Activated CD4-positive, alpha-beta T cell treated with anti-CD3 and anti-CD28 coated beads, Interleukin-2, amount 50 U/mL, for 1 hour (primary cell): ENCODE results near the gene ABCC4.

Experiments
- DNase-seq: peaks from one replicate; pipeline ENCODE4 v3.0.0-alpha.2; 2020

Gene ABCC4

DNA sequence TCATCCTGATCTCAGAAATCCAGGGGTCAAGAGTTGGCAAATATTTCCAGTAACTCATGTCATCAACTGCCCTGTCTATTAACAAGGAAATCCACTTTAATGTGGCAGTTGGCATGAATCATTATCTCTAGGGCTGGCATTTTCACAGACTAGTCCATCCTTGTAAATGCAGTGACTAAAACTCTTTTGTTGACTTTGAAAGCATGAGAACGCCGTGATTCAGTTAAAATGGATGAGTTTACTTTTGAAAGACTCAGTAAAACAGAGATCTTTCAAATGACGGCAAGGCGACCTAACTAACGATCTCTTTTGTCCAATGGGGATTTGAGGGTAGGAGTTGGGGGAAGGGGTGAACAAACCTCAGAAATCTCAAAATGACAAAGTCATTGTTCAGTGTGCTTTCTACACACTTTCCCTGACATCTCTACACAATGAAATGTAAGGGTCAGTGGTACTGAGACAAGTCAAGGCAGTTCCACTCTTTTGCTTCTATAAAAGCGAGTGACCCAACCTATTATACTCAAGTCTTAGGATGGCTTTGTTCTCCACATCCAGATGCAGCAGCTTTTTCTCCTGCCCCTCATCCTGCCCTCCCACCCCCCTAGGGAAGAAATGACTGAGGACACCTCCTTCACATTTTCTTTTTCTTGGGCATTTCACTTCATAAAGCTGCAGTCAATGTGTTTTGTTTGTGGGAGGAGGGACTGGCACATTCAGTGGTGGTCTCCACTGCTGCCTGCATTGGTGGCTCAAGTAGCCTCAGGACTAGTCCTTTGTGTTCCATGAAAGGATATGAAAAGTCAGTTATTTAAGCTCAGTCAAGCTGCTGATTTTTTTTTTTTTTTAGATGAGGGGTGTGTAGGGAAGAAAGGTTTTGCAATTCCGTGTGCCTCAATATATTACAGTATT is 200.5 kb downstream of the ABCC4 start:
- DNase-seq = no peak

GRCh38 chr13:95099541-95099940 is 201.7 kb downstream of the ABCC4 start:
- DNase-seq = no peak

- no peak for DNase-seq
Observed at GRCh38 chr13:95098916-95099315, 202.3 kb downstream of the ABCC4 start.

- DNase-seq = no peak
Observed at GRCh38 chr13:95091755-95092154, 209.5 kb downstream of the ABCC4 start.

- no peak for DNase-seq
Observed at GRCh38 chr13:95087746-95088305, 213.4 kb downstream of the ABCC4 start.

- DNase-seq = no peak
Observed at GRCh38 chr13:95086761-95087160, 214.5 kb downstream of the ABCC4 start.

GRCh38 chr13:95083758-95084157 is 217.5 kb downstream of the ABCC4 start:
- DNase-seq = no peak

DNA sequence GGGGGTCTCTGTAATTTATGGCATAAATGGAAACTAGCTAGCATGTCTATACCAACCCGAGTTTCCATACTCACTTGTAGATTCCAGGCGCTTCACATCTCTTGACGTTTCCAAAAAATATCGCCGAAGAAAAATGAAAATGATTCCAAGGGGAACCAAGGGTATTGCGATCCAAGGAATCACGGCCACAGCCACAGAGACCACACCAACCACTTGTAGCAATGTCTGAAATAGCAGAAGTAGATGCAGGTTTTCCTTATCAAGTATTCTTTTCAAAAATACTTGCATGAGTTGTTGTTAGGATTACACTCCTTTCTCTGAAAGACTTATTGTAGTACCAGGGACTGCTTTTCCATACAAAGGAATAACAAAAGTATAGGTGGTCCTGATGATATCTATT is 218.2 kb downstream of the ABCC4 start:
- DNase-seq = no peak

DNA sequence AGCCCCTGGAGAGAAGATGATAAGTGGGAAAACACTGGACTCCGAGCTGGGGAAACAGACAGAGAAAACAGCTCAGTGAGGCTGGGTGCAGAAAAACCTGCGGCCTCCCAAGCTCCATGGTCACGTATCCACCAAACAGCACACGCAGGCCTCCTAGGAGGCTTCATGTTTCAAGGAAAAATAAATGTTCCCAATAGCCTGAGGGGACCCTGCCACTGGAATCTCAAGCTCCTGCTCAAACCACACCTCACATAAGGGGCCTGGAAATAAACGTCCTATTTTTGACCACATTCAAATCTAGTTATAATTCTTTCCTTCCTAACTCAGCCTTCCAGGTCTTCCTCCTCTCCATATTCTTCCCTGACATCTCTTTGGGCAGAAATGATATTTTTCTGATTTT is 225.7 kb downstream of the ABCC4 start:
- DNase-seq = no peak

GRCh38 chr13:95074820-95075219 is 226.4 kb downstream of the ABCC4 start:
- DNase-seq = no peak

DNA sequence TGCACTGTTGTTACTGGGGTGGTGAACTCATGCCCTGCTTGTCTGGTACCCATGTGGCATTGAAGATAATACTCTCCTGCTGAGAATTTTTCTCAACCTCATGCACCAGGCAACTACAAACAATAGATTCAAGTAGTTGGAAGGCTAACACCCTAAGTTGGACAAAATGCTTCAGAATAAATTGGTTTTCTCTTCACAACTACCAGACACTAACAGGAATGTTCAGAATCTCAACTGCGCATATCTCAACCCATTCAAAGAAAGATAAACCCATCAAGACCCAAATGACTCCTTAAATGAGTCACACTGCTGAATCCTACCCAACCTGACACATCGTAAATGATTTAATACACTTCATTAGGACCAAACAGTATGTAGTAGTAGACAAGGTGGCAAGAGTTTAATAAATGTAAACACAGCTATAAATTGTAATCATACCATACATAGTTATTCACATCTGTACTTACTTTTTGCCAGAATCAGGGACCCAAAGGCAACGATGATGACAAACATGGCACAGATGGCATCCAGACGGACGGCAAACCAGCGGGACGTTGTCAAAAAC is 227.4 kb downstream of the ABCC4 start:
- DNase-seq = no peak

- DNase-seq = no peak
Observed at GRCh38 chr13:95067303-95067702, 233.9 kb downstream of the ABCC4 start.

DNA sequence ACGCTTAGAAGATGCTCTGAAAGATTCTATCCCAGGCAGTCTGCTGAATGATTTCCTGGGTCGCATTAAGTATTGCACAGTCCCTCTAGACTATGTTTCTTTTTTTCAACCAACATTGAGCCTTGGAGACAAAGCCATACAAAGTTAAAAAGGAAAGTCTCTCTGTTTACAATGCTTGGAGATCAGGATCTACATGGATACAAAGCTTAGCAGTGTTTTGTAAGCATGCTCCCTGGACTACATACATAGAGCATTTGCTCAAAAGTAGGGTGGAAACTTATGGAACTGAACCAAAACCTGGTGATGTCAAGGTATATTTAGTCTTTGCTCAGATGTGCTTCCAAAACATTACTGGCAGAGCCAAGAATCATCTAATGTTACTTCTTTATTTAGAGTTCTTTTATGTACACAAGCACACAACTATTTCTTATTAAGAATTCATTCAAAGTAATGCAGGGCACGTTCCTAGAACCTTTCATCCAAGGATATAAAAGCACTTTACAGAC is 241.2 kb downstream of the ABCC4 start:
- DNase-seq = no peak

DNA sequence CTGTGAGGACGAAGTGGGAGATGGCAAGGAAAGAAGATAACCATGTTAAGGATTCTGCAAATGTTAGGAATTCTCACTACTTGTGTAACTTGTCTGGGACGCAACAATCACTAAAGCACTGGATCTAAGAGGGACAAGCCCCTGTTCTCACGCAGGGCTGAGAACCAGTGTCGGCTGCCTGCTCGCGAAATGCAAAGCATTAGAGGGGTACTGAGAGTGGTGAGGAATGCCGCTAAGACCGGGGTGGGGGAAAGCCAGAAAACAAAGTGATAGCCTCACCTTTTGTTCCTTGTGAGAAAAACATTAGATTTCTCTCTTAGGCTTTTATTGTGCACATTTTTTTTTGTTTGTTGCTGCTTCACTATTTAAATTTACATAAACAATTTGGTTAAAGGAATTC is 241.9 kb downstream of the ABCC4 start:
- DNase-seq = no peak

GRCh38 chr13:95058680-95059079 is 242.6 kb downstream of the ABCC4 start:
- DNase-seq = no peak

- DNase-seq = no peak
Observed at GRCh38 chr13:95056266-95056665, 245.0 kb downstream of the ABCC4 start.

- no peak for DNase-seq
Observed at GRCh38 chr13:95050800-95051615, 250.2 kb downstream of the ABCC4 start.

GRCh38 chr13:95049772-95050171 is 251.5 kb downstream of the ABCC4 start:
- no peak for DNase-seq

DNA sequence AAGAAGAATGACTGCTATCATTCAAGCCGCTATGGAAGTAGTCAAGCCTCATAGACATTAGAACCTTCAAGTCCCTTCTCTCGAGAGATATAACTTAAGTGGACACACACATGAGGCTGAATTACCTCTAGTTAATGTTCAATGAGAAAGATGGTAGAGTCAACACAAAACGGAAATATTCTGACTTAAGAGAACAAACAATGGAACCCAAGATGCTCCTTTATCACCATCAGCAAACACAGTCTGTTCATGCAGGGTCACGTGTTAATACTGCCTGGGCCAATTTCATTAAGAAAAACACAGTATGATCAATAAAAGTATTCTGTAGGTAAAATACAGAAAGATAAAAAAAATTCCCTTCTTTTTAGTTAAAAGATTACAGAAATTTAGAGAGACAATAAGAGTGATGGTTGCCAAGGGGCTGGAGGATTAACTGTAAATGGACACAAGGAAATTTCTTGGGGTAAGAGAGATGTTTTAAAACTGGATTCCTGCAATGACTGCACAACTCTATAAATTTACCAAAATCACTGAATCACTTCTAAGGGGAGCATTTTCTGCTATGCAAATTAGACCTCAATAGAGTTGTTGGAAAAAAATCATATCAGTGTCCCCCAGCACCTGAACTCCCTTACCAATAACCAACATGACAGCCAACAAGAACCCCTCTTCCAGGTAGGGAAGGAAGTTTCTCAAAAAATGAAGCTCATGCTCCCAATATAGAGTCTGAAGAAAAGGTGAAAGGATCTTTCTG is 256.6 kb downstream of the ABCC4 start:
- DNase-seq = no peak

DNA sequence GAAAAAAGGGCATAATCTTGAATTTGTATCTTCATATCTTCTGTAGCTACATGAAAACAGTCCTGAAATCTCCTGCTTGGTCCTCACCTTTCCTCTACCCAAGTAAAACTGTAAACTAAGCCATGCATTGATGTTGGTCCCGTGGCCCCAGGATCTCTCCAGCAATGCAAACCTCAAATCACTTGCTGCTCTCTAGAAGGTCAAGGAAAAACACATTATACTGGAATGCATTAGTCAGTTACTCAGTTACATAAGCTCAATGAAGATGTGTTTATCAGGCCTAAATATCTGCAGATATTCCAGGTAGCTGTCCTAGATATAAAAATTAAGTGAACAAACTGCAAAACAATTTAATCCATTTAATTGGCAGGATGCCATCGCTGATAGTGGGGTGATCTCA is 261.8 kb downstream of the ABCC4 start:
- DNase-seq = no peak

DNA sequence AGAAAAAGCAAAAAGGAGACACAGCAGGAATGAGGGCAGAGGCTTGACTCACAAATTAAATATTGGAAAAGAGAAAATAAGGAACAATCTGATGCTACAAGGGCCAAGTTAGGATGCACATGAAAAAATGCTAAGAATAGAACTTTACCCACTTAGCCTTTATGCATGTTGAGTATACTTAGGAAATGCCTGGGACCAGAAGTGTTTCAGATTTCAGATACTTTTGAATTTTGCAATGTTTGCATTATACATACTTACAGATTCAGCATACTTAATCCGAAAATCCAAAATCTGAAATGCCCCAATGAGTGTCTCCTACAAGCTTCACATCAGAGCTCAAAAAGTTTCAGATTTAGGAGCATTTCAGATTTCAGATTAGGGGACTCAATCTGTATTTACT is 262.3 kb downstream of the ABCC4 start:
- no peak for DNase-seq

- no peak for DNase-seq
Observed at GRCh38 chr13:95035311-95036109, 265.7 kb downstream of the ABCC4 start.
